CD4-positive, alpha-beta T cell treated with Interleukin-17A for 4 hours (primary cell): ENCODE results near the gene ALDH9A1.

ENCODE experiments used
- DNase-seq: peaks from one replicate; pipeline ENCODE4 v3.0.0-alpha.2; 2020; ENCODE audit warnings: mixed read lengths

The ALDH9A1 gene

GRCh38 chr1:165616987-165617546, 81.3 kb downstream of the ALDH9A1 start:
- DNase-seq, result no peak

DNA sequence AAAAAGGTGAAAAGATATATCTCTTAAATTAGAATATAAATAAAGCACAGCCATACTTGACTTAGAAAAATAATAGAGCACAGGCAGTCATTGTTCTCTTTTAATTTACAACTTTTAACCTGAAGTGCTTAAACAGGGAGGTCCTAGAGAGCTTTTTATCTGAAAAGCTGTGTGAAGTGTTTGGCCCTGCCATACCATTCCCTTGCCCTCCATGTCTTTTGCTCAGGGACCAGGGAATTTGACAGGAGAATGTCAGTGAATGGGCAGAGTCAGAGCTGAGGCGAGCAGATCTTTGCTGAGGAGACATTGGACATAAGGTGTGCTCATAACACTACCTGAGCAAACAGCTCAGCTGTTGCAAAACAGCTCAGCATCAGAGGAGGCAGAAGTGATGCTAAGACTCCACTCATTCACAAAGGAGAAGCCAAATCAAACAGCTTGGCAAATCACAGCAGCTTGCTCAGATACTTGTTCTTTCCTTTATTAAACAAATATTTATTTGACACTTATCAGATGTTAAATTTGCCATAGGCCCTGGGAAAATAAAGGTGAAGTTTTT, 82.2 kb downstream of the ALDH9A1 start:
- DNase-seq, result no peak
